ENCODE data around the gene FRMD4A. TPM values are rescaled to one million over a fixed set of nuclear protein-coding genes. Genes with fewer than 3 reads are reported as not detected.
"Not testable (repeated sequence)": the region's sequence is repeated elsewhere in the genome, so short reads cannot be mapped to it uniquely, and the experiment has no call there.

FRMD4A gene
- total RNA-seq, 1 donor from 2014 or later: 9.6 TPM

- ATAC-seq: no peak
Measured at GRCh38 chr10:14240253-14241189, 90.2 kb downstream of the FRMD4A start.

DNA sequence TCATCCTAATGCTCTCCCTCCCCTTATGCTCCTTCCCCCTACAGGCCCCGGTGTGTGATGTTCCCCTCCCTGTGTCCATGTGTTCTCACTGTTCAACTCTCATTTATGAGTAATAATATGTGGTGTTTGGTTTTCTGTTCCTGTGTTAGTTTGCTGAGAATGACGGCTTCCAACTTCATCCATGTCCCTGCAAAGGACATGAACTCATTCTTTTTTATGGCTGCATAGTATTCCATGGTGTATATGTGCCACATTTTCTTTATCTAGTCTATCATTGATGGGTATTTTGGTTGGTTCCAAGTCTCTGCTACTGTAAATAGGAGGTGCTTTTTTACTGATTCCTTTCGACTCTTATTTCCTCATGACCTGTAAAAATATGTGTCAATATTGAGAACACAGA is 92.1 kb downstream of the FRMD4A start:
- ATAC-seq: not testable (repeated sequence)

DNA sequence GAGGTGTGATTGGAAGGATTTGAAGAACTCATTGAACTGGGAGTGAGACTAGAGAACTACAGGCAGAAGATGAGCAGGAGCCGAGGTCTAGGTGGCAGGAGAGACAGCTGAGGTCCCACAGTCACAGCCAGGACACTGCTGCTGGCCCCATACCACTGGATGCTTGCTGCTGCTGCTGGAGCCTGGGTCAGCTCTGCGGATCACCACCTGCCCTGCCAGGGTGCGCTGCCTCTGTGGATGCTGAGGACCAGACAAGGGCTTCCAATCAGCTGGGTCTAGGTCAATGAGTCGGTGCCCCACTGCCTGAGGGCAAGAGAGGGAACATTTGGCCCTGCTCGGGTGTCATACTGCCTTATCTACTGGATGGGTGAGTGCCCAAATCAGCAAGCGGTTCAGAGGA is 94.4 kb downstream of the FRMD4A start:
- ATAC-seq: no peak

GRCh38 chr10:14235566-14236195 is 95.0 kb downstream of the FRMD4A start:
- no peak for ATAC-seq

- no peak for ATAC-seq
Measured at GRCh38 chr10:14233566-14233965, 97.2 kb downstream of the FRMD4A start.

DNA sequence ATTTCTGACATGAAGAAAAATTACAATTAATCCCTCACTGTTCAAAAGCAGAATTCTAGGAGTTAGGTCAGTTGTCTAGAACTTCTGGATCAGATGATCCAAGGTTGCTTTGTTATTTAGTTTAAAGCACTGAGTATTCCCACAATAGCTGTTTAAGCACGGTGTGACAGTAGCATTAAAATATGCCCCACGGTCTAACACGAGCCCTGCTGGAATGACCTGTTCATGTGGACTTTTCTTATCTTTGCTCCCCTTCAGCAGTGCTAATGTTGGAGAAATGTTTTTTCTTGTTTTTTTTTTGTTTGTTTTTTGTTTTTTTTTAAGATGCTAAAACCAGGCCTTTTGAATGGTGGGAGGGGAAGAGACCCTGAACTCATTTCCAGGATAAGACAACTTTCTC is 101.9 kb downstream of the FRMD4A start:
- not testable (repeated sequence) for ATAC-seq

DNA sequence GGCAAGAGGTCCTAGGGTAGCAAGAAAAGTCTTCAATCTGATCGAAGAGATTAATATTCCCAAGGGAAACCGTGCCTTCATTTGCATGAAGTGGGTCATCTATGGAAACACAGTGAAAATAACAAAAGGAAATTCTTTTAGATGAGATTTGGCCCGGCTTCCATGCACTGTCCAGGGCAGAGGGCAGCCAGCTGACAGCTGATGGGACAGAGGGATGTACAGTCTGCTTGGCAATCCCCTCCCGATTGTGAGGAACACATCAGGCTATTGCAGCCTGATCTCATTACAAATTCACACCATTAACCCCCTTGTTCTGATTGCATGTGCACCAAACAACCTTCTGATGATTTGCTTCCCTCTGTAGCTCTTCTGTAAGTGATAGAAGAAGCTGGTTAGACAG is 105.3 kb downstream of the FRMD4A start:
- no peak for ATAC-seq

DNA sequence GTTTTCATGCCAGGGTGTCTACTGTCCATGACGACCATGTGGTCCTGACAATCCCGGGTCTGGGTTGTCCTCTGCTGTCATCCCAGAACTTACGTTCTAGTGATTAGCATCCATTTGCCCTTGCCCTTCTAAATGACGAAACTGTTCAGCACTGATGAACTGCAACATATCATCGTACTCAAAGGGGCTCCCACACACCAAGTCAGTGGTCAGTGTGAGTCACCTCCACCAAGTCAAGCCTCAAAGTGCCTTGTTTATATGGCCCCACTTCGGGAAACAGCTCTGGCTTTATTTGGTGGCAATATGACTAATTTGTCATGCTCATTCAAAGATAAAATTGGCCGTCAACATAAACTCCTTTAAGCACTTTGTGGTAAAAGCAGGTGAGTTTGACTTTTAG is 110.7 kb downstream of the FRMD4A start:
- ATAC-seq: no peak

DNA sequence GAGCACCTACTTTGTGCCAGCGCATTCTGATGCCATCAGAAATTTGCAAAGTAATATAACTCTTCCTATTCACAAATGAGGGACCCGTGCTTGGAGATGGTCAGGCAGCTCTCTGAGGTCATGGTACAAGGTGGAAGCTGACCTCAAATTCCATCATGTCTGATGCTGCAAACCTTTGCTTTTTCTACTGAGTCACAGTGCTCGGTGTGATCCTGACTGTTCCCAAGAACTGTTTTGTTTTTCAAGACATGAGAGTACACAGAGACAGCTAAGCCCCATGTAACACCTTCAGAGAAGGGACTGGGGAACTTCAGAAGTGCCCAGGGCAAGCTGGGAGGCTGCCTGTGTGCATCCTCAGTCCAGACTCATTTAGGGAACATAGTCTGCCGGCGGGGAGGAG is 111.3 kb downstream of the FRMD4A start:
- no peak for ATAC-seq

GRCh38 chr10:14215641-14216040 is 115.1 kb downstream of the FRMD4A start:
- no peak for ATAC-seq

DNA sequence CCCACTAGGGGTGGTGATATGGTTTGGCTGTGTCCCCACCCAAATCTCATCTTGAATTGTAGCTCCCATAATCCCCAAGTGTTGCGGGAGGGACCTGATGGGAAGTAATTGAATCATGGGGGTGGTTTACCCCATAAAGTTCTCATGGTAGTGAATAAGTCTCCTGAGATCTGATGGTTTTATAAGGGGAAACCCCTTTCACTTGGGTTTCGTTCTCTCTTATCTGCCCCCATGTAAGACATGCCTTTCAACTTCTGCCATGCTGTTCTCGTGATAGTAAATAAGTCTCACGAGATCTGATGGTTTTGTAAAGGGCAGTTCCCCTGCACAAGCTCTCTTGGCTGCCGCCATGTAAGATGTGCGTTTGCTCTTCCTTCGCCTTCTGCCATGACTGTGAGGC is 117.0 kb downstream of the FRMD4A start:
- not testable (repeated sequence) for ATAC-seq

DNA sequence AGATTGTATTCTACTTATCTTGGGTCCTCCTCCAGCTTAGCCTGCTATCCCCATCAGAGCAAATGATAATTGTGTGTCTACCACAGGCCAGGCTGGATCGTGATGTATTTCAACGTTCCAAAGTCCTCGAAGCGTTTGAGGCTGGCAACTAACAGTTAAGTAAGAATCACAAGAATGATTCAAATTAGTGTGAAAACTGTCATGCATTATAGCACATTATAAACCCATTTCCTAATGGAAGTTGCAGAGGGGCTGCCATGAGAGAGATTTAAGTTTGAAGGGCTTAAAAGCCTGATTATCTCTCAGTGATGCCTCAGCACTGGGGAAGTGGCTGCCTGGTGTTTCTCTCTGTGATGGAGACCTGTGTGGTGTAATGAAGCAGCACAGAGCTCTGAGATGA is 119.1 kb downstream of the FRMD4A start:
- no peak for ATAC-seq

DNA sequence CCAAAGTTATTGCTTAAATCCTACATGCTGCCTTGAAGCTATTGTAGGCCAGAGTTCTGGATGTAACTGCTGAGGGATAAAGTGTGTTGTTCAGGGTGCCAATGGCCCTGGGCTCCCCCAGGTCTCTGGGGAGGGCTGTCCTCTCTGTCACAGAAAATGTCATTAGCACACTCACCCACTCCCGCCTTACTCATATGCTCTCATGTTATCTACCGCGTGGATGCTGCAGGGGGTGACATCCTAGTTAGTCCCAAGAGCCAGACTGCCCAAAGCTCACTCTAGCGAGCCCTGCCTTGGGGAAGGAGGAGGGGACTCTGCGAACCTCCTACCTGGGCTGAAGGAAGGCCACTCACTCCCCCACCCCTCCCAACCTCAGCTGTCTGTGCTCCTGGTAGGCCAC is 122.5 kb downstream of the FRMD4A start:
- ATAC-seq: no peak

GRCh38 chr10:14205233-14205632 is 125.5 kb downstream of the FRMD4A start:
- ATAC-seq: no peak

DNA sequence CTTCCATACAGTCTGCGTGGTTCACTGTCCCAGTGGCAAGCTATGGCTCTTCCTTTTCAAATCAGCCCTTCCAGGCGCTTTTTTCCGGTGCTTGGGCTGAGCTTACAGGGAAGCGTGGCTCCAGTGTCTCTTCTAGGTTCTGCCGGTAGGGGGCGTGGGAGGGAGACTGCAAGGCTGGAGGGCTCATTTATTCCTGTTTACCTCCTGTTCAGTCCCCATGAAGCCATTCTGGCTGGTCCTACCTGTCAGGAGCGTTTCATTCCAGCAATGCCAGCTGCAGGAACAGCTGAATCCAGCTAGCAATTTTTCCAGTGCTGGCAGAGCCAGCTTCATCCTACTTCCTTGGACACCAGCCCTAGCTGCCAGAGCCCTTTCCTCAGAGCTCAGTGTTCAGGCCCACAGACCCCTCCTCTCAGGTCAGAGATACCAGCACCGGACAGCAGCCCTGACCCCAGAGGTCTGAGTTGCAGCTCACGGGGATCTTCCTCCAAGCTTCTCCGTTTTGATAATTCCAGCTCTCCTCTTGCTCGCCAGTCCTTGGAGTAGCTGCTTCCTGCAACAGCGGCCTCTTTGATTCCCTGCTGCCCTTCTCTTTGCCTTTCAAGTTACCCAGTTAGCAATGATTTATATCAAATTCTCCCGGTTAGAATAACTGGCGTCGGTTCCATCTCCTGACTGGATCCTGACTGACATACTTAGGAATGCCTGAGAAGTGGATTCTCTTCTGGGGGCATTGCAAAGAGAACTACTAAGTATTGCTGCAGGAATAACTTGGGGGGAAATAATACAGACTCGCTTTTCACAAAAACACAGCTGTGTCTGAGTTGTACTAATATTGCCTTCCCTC is 129.8 kb downstream of the FRMD4A start:
- ATAC-seq: no peak

DNA sequence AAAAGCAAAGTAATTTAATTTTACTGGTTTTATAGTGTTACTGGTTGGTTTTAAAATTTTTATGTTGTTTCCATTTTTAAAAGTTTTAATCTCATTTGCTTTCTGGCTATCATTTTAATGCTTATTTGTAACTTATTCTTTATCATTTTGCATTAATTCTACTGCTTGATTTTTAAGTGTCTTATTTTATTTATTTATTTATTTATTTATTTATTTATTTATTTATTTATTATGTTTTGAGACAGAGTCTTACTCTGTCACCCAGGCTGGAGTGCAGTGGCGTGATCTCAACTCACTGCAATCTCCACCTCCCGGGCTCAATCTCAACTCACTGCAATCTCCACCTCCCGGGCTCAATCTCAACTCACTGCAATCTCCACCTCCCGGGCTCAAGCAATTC is 131.6 kb downstream of the FRMD4A start:
- not testable (repeated sequence) for ATAC-seq

DNA sequence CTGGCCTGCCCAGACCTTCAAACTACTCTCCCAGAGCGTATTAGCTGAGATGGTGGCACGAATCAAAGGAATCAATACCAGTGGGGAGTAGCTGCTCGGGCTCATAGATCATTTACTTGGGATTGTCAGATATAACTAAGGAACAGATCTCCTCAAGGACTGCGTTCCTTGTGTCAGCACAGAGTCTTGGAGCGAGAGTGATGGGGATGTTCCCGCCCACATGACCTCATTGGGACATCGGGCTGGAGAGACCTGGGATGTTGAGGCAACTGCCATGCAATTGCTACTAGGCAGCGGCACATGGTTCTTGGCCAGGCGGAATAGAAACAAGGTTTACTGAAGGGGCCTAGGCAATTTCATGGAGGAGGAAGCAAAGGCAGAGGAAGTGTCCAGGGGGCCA is 132.6 kb downstream of the FRMD4A start:
- no peak for ATAC-seq

- ATAC-seq: no peak
Measured at GRCh38 chr10:14196113-14196512, 134.6 kb downstream of the FRMD4A start.

GRCh38 chr10:14195433-14195832 is 135.3 kb downstream of the FRMD4A start:
- no peak for ATAC-seq

- no peak for ATAC-seq
Measured at GRCh38 chr10:14192746-14193145, 138.0 kb downstream of the FRMD4A start.

DNA sequence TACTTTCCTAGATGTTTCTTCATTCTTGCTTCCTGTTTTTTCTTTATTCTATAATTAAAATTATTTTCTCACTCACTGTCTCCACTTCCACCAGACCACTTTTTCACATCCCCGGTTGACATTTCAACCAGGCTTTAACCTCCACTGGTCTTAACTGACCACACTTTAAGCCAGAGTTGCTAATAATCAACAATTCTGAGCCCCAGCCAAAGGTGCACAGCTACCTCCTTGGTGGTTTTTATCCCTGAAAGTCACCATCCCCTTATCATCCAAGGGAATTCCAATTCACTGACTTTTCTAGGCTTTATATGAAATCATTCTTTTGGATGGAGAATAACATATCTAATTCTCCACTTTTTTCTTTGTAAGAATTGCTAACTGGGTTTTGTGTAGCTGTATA is 138.9 kb downstream of the FRMD4A start:
- no peak for ATAC-seq

GRCh38 chr10:14191407-14191806 is 139.3 kb downstream of the FRMD4A start:
- no peak for ATAC-seq

- ATAC-seq: no peak
Measured at GRCh38 chr10:14190702-14191101, 140.0 kb downstream of the FRMD4A start.
